GM18858 (cell line): ENCODE data around the gene FOSL2.

Experiments
- ATAC-seq: cut with Tn5 transposase; IDR thresholded peaks from one replicate; pipeline ENCODE4 v1.9.1; 2021; ENCODE audit not compliant: unreplicated experiment

FOSL2 gene

GRCh38 chr2:28392297-28393113, at the start of gene FOSL2:
FOSL2 (plus strand) TSS chr2:28392858; CDS start chr2:28393721, 863 bp downstream.
- peak; percentile 81 for ATAC-seq

DNA sequence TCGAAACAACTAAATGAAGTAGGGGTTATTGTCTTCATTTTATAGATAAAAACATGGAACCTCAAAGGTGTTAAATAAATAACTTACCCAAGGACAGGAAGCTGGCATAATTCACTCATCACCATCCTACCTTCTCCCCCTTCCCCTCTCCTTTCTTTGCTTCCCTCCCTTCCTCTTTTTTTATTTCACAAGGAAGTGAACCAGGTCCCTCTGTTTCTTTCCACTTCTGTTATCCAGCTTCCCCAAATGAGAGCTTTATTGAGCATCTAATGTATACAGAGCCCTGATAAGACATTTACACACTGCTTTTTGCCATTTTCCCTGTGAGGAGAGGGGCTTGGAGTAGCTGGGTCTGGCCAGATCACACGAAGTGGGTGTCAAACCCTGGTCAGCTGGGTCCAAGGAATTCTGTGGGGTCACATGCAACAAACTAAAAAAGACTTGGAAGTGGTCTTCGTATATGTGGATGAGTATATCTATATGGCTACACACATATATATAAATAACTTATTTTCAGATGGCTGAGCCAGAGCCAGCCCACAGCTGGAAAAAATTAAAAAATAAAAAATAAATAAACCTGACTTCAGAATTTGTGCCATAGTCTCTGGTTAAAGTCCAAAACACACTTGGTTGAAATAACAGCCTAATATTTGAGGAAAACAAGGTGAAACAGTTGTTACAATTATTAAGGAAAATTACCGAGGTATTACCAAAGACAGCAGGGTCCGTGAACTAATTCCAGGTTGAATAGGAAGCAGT, 49.3 kb upstream of the FOSL2 start:
- no peak for ATAC-seq

DNA sequence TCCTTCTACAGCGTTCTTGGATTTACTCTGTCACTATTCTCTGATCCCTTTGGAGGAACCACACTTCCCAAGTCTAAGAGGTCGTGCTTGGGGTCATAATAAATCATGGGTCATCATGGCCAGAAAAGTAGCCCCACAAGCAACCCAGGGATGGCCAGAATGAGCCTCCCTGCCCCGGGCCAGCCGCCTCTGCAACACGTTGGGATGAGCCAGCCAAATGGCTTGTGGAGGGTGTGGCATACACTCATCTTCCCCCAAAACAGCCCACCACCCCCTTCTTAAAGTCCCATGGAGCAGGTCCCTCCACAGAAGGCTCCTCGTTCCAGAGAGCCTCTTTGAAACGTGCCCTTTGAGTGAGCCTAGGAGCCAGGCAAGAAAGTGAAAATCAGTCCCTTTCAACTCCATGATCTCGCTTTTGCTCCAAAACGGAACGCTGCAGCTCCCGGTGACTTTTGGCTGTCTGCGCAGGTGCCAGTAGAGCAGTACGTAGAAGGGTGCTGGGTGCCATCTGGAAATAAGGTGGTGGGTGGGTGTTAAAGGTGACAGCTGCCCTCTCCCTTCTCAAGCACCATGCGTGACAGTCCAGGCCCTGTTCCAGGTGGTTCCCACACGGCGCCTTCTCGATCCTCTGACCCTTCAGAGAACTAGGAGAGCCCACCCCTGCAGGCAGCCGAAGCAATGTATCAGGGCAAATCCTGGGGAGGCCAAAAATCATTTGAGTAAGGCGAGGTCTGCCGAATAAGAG, 48.5 kb upstream of the FOSL2 start:
- no peak for ATAC-seq

DNA sequence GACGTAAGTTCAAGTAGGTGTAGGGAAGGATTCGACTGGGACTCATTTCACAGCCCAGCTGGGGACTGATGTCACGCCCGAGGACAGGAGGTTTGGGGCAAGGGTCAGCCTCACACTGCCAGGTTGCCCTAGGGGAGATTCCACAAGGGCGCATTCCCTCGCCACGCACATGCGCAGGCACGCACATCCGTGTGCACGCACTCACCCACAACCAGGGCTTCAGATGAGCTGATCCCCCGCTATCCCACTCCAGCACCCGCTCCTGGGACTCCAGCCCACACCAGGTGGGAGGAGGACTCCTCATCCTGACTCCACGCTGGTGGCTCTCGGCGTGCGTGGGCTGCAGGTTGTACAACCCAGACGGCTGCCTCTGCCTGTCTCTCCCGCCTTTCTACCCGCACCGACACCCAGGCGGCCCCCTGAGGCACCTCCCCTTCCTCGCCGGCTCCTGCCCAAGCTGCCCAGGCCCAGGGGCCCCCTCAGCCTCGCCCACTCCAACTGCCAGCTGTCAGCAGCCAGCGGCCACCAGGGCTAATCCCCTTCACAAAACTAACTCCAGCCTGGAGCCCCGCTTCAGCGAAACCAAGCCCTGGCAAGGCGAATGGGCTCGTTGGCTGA, 47.8 kb upstream of the FOSL2 start:
- ATAC-seq = no peak

DNA sequence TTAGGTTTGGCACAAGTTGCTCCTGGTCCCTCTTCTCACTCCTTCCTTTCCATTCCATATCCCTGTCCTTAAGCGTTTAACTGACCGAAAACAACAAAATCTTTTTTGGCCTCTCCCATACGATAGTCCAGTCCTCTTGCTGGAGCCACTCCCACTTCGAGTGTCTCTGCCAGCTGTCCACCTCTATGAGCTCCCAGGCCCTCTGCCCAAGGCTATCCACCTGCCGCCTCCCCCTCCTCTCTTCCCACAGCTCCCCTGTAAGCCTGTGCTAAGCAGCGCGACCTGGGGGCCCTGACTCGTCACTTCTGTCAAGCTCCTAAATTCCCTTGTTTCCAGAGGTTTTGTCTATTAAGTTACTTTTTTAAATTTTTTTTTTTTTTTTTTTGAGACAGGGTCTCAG, 47.0 kb upstream of the FOSL2 start:
- no peak for ATAC-seq

DNA sequence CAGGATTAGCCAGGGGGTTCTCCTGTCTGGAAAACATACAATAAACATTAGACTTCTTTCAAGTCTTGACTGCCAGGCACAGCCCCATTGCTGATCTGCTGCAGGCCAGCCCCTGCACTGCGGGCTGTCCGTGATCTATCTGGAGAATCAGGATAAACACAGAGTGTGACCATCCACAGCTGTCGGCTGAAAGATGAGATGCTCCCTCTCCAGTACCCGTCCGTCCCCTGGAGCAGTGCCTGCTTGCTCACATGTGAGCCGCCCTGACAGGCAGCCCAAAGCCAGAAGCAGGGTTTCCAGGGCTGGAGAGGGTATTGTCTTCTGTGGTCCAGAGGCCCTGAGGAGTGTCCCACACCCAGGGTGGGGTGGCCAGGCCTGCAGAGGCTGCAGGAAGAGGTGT, 46.1 kb upstream of the FOSL2 start:
- no peak for ATAC-seq

DNA sequence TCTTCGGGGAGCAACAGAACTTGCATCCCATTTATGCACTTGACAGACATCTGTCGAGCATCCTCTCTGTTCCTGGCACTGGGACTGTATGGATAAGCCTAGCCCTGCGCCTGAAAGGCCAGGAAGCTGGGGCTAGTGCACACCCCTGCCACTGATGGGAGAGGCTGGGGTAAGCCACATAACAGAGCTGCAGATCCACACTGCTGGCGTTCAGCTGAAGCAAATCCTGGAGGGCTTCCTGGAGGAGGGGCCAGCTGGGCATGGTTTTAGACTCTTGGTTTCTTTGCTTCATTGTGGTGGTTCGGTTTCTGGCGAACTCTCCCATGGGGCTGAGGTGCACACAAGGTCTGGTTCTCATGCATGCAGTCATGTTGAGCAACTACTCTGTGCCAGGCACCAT, 45.5 kb upstream of the FOSL2 start:
- no peak for ATAC-seq

GRCh38 chr2:28347596-28347995, 45.1 kb upstream of the FOSL2 start:
- ATAC-seq = no peak

DNA sequence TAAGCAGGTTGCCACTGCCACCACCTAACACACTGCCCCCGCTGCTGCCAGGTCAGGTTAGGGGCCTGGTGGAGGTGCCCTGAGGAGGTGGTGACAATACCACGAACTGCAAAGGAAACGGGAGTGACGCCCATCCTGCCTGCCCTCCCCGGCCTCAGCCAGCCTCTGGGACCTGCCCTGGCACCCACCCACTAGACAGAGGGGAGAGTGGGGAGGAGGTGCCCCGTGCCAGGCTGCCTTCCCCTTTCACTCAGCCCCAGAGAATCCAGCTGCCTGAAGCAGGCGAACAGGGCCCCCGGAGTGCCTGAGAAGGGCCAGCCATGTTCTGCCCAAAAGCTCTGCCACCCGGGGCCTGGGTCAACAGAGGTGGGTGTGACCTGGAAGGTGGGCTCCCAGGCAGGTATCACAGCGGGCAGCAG, 44.5 kb upstream of the FOSL2 start:
- ATAC-seq = no peak

- no peak for ATAC-seq
Observed at GRCh38 chr2:28348921-28349320, 43.7 kb upstream of the FOSL2 start.

DNA sequence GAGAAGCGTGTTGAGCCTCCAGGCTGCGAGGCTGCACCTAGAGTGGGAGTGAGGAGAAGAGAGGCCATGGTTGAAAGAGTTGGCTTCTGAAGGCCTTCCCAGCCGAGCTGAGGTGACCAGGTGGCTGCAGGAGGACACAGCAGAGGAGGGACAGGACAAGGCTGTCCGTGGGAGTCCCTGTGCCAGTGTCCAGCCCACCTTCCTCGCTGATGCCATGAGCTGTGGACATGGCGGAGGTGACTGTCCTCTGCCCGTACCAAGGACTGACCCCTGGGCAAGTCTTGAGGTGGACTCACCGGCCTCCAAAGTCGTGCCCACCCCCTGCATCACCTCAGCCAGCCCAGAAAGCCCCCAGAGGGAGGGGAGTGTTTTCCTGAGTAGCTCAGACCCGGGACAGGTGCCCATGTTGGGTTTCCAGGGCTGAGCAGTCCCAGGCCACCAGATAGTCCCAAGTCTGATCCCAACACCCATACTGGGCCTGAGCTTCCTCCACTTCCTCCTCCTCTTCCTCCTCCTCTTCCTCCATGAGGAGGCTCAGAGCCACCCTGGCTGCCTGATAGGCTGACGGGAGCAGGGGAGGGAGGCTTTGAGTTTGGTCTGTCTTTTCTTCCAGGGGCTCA, 43.0 kb upstream of the FOSL2 start:
- ATAC-seq = no peak

- ATAC-seq = no peak
Observed at GRCh38 chr2:28350196-28350595, 42.5 kb upstream of the FOSL2 start.

DNA sequence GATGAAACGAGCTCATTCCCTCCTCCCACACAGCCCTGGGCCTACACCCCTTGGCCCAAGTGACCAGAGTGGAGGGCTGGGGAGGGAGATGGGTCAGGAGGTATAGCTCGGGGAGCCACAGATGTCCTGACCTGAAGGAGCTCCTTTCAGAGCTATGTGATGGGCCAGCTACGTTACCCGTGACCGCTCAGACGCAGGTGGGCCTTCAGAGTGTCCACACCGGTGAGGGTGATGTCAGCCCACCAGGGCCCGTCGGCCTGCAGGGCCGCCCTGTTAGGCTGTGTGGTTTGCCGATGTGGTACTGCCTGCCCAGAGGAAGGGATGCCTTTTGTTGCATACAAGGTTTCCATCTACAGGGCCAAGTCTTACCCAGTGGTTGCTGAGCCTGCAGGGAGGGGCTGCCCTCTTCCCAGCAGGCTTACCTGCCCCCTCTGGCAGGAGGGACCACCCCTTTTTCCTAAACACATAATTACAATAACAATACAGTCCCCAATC, 41.8 kb upstream of the FOSL2 start:
- no peak for ATAC-seq

DNA sequence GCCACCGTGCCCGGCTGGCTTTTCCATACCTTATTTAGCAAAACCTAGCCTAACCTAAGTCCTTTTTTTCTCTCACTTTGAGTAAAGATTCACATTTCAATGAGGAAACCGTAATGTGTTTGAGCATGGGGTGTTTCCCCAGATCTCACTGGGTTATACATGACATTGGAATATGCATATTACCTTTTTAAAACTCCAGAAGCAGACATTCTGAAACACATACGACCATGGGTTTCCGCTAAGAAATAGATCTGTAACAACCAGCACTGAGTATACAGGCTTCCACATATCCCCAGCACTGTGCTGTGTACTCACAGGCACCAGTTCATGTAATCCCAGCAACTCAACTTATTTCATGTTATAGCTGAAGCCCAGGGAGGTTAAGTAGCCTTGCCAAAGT, 41.0 kb upstream of the FOSL2 start:
- no peak for ATAC-seq

DNA sequence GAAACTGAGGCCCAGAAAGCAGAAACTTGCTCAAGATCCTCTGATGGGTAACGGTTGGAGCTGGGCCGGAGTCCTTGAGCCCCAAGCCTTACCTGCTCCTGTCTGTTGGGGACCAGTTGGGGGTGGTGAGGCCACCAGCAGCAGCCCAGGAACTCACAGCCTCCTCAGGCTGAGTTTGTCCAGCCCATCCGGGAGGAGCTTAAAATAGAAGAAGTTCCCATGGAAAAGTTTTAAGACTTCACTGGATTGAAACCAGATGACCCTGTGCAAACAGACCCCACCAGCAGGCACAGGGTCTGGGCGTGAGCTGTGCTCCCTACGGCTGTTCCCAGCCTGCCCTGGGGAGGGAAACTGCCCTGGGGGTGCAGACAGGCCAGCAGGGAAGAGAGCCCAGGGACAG, 40.6 kb upstream of the FOSL2 start:
- no peak for ATAC-seq

DNA sequence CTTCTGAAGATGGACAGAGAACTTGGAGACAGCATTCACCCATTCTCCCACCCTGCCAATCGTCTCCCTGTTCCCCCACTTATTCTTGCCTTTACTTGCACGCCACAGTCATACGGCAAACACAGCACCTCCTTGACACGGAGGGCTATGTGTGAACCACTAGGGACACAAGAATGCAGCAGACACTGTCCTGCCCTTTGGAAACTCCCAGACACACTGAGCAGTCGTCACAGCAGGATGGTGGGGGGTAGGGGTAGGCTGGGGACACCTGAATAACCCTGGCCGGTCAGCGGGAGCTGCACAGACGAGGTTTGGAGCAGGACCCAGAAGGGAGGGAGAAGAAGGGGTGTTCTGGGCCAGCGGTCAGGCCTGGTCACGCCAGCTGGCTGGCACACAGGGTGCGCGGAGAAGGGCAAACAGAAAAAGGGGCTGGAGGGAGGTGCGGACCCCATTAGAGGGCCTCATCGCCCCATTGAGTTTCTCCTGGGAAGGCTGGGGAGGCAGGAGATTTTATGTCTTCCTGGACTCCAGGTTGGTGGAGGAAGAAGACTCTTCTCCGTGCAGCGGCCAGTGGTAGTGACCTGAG, 40.0 kb upstream of the FOSL2 start:
- no peak for ATAC-seq

DNA sequence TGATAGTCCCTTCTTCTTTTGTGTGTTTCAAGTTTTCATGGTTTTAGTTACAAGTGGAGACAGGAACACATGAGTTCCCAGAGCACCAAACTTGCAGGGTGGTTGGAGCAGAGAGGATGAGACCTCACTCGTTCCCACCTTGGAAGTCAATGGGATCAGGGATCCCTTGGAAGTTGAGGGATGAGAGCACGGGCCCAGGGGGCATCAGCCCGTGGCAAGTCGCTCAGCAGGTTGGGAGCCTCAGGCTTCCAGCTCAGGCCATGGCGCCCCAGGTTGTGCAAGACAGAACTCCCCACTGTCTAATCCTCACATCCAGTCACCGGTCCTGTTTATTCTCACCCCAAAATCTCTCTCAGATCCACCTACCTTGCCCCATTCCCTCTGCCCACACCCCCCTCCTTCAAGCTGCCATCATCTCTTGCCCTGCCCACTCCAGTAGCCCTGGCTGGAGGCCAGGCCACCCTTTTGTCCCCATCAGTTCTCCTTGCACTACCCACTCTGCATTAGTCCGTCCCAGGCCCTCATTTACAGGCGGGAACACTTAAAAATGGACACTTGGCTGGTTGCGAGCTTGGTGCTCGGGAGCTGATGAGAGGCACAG, 37.6 kb upstream of the FOSL2 start:
- ATAC-seq = no peak

- no peak for ATAC-seq
Observed at GRCh38 chr2:28355521-28356094, 37.0 kb upstream of the FOSL2 start.

GRCh38 chr2:28356095-28356911, 36.4 kb upstream of the FOSL2 start:
- ATAC-seq = no peak
